BLaER1 (cell line): Measurements from ENCODE around the gene KSR1.
A peak's percentile ranks its signal among the peaks of the same experiment; 100 is the strongest.

Source experiments
- H3K27ac ChIP-seq: shearing (Covaris generic); formaldehyde crosslinking; 2 replicates; pipeline ENCODE4 v1.8.1; 2022
- H3K27me3 ChIP-seq: shearing (Covaris generic); formaldehyde crosslinking; 2 replicates; pipeline ENCODE4 v1.8.1; 2022
- H3K36me3 ChIP-seq: shearing (Covaris generic); formaldehyde crosslinking; 2 replicates; pipeline ENCODE4 v1.8.1; 2022
- H3K4me1 ChIP-seq: shearing (Covaris generic); formaldehyde crosslinking; 2 replicates; pipeline ENCODE4 v1.8.1; 2022
- H3K4me2 ChIP-seq: shearing (Covaris generic); formaldehyde crosslinking; 2 replicates; pipeline ENCODE4 v1.8.1; 2022
- H3K4me3 ChIP-seq: shearing (Covaris generic); formaldehyde crosslinking; 2 replicates; pipeline ENCODE4 v1.8.1; 2022
- H3K9ac ChIP-seq: shearing (Covaris generic); formaldehyde crosslinking; 2 replicates; pipeline ENCODE4 v1.8.1; 2022
- H3K9me3 ChIP-seq: shearing (Covaris generic); formaldehyde crosslinking; 2 replicates; pipeline ENCODE4 v1.8.1; 2022
- H4K20me1 ChIP-seq: shearing (Covaris generic); formaldehyde crosslinking; 2 replicates; pipeline ENCODE4 v1.8.1; 2022
- Cebpa-rat ChIP-seq: shearing (Covaris generic); IDR thresholded peaks from 2 replicates; pipeline ENCODE4 v1.8.1; 2022

The KSR1 gene

GRCh38 chr17:27569884-27570577 is 113.8 kb downstream of the KSR1 start:
- peak overlapping the region; percentile 24; the same call in 1 of the 2 replicates for H3K27ac ChIP-seq
- no peak for TF ChIP-seq Cebpa-rat
- no peak overlapping the region for H3K4me3 ChIP-seq
- peaks cover 58% of the 10 kb centered on the region for H3K4me1 ChIP-seq
- no peaks in the 10 kb centered on the region; the same call in 1 of the 2 replicates for H4K20me1 ChIP-seq
- H3K4me2 ChIP-seq: peak overlapping the region; percentile 80
- no peak overlapping the region for H3K9ac ChIP-seq
- no peaks in the 10 kb centered on the region for H3K27me3 ChIP-seq
- no peaks in the 10 kb centered on the region for H3K9me3 ChIP-seq
- H3K36me3 ChIP-seq: no peaks in the 10 kb centered on the region

- Histone ChIP-seq H3K36me3 (no peaks in the 10 kb centered on the region), H3K27me3 (no peaks in the 10 kb centered on the region), H3K9ac (peak overlapping the region; percentile 20; the same call in 1 of the 2 replicates), H4K20me1 (no peaks in the 10 kb centered on the region; the same call in 1 of the 2 replicates), H3K4me1 (peaks cover 53% of the 10 kb centered on the region), H3K4me2 (peak overlapping the region; percentile 80), H3K9me3 (no peaks in the 10 kb centered on the region), H3K4me3 (no peak overlapping the region), H3K27ac (peak overlapping the region; percentile 24)
- no peak for TF ChIP-seq Cebpa-rat
These were observed 114.3 kb downstream of the KSR1 start for GRCh38 chr17:27570578-27570914.

- Histone ChIP-seq H3K4me3 (no peak overlapping the region), H3K9me3 (no peaks in the 10 kb centered on the region), H3K27me3 (no peaks in the 10 kb centered on the region), H3K9ac (no peak overlapping the region), H3K36me3 (no peaks in the 10 kb centered on the region), H4K20me1 (no peaks in the 10 kb centered on the region; the same call in 1 of the 2 replicates), H3K27ac (no peak overlapping the region), H3K4me2 (peak overlapping the region; percentile 80), H3K4me1 (peaks cover 44% of the 10 kb centered on the region)
- no peak for TF ChIP-seq Cebpa-rat
These were observed 115.5 kb downstream of the KSR1 start for GRCh38 chr17:27571563-27572352.

GRCh38 chr17:27572665-27573064 is 116.4 kb downstream of the KSR1 start:
- H3K27me3 ChIP-seq: no peaks in the 10 kb centered on the region
- TF ChIP-seq Cebpa-rat: no peak
- no peaks in the 10 kb centered on the region for H3K9me3 ChIP-seq
- no peak overlapping the region for H3K4me2 ChIP-seq
- H3K4me1 ChIP-seq: peaks cover 43% of the 10 kb centered on the region
- H3K36me3 ChIP-seq: no peaks in the 10 kb centered on the region
- H3K4me3 ChIP-seq: no peak overlapping the region
- H3K9ac ChIP-seq: no peak overlapping the region
- no peak overlapping the region for H3K27ac ChIP-seq
- H4K20me1 ChIP-seq: no peaks in the 10 kb centered on the region; the same call in 1 of the 2 replicates

- no peaks in the 10 kb centered on the region; the same call in 1 of the 2 replicates for H4K20me1 ChIP-seq
- H3K9me3 ChIP-seq: no peaks in the 10 kb centered on the region
- no peak overlapping the region for H3K27ac ChIP-seq
- no peak overlapping the region for H3K9ac ChIP-seq
- H3K27me3 ChIP-seq: no peaks in the 10 kb centered on the region
- H3K36me3 ChIP-seq: no peaks in the 10 kb centered on the region
- no peak overlapping the region for H3K4me2 ChIP-seq
- peaks cover 36% of the 10 kb centered on the region for H3K4me1 ChIP-seq
- no peak overlapping the region for H3K4me3 ChIP-seq
- TF ChIP-seq Cebpa-rat: no peak
These were observed 117.3 kb downstream of the KSR1 start for GRCh38 chr17:27573548-27573947.

GRCh38 chr17:27573971-27574525 is 117.8 kb downstream of the KSR1 start:
- H4K20me1 ChIP-seq: no peaks in the 10 kb centered on the region; the same call in 1 of the 2 replicates
- no peaks in the 10 kb centered on the region for H3K9me3 ChIP-seq
- peaks cover 36% of the 10 kb centered on the region for H3K4me1 ChIP-seq
- H3K36me3 ChIP-seq: no peaks in the 10 kb centered on the region
- H3K27ac ChIP-seq: no peak overlapping the region
- no peak for TF ChIP-seq Cebpa-rat
- H3K9ac ChIP-seq: no peak overlapping the region
- no peaks in the 10 kb centered on the region for H3K27me3 ChIP-seq
- no peak overlapping the region for H3K4me2 ChIP-seq
- no peak overlapping the region for H3K4me3 ChIP-seq

GRCh38 chr17:27575096-27575911 is 119.1 kb downstream of the KSR1 start:
- Histone ChIP-seq H3K4me2 (no peak overlapping the region), H3K4me1 (peaks cover 28% of the 10 kb centered on the region), H3K27me3 (no peaks in the 10 kb centered on the region), H3K9ac (no peak overlapping the region), H4K20me1 (no peaks in the 10 kb centered on the region), H3K4me3 (no peak overlapping the region), H3K27ac (no peak overlapping the region), H3K36me3 (no peaks in the 10 kb centered on the region), H3K9me3 (no peaks in the 10 kb centered on the region)
- no peak for TF ChIP-seq Cebpa-rat

- H4K20me1 ChIP-seq: no peaks in the 10 kb centered on the region
- no peak overlapping the region for H3K4me3 ChIP-seq
- H3K4me1 ChIP-seq: peaks cover 22% of the 10 kb centered on the region
- no peaks in the 10 kb centered on the region for H3K9me3 ChIP-seq
- TF ChIP-seq Cebpa-rat: no peak
- no peaks in the 10 kb centered on the region for H3K36me3 ChIP-seq
- H3K27ac ChIP-seq: no peak overlapping the region
- H3K4me2 ChIP-seq: no peak overlapping the region
- H3K27me3 ChIP-seq: no peaks in the 10 kb centered on the region
- no peak overlapping the region for H3K9ac ChIP-seq
These were observed 119.6 kb downstream of the KSR1 start for GRCh38 chr17:27575912-27576252.

- no peak for TF ChIP-seq Cebpa-rat
- Histone ChIP-seq H3K27ac (no peak overlapping the region), H4K20me1 (peaks cover 5% of the 10 kb centered on the region; the same call in 1 of the 2 replicates), H3K4me2 (no peak overlapping the region), H3K9ac (no peak overlapping the region), H3K9me3 (no peaks in the 10 kb centered on the region), H3K4me3 (no peak overlapping the region), H3K36me3 (no peaks in the 10 kb centered on the region), H3K27me3 (no peaks in the 10 kb centered on the region), H3K4me1 (peaks cover 21% of the 10 kb centered on the region)
These were observed 120.3 kb downstream of the KSR1 start for GRCh38 chr17:27576477-27577083.
